H54 (cell line): Measurements from ENCODE around the gene SCN5A.
A peak's percentile ranks its signal among the peaks of the same experiment; 100 is the strongest.

ENCODE experiments used
- DNase-seq: peaks from one replicate; pipeline ENCODE4 v3.0.0; 2011; ENCODE audit warnings: low spot score, mixed read lengths; ENCODE audit not compliant: insufficient read length
- FAIRE-seq: peaks from 3 replicates; lab custom pipeline; 2011; peaks lifted over from hg19 to GRCh38; lab: Jason Lieb, UNC
- POLR2A ChIP-seq: IDR thresholded peaks from 2 replicates; pipeline ENCODE4 v1.6.1; 2011; ENCODE audit warnings: low read depth, mild to moderate bottlenecking, low read length

The SCN5A gene

DNA sequence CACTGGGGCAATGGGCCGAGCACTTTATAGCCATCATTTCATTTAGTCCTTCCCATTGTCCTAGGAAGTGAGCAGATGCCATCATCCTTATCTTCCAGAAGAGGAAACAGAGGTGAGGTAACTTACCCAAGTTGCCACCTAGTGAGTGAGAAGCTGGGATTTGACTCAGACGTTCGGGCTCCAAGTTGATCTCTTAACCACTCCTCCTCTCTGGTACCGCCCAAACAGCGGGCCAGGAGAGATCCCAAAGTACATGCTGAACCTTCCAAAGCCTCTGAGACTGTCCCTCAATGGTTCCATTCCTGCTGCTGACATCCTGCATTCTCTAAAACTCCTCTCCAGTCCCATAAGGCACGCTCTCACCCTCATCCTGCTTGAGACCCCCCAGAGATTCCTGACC is 97.1 kb downstream of the SCN5A start:
- TF ChIP-seq POLR2A, result no peak
- FAIRE-seq (no peak), DNase-seq (no peak)

DNA sequence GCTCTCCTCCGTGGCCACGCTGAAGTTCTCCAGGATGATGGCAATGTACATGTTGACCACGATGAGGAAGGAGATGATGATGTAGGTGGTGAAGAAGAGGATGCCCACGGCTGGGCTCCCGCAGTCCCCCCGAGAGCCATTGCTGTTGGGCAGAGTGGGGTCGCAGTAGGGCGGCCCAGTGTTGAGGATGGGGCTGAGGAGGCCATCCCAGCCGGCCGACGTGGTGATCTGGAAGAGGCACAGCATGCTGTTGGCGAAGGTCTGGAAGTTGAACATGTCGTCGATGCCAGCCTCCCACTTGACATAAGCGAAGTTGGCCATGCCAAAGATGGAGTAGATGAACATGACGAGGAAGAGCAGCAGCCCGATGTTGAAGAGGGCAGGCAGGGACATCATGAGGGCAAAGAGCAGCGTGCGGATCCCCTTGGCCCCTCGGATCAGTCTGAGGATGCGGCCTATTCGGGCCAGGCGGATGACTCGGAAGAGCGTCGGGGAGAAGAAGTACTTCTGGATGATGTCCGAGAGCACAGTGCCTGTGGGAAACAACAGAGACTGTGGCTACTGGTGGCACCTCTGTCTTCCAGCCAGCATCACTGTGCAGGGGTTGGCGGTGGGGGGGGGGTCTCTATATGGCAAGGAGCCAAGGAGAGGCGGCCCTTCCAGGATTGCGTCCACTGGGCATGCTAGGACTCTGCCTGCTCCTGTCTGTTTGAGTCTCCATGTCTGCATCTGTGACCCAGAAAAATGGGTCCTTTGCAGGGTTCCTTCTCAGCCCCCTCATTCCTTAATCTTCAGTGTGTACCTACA is 98.3 kb downstream of the SCN5A start:
- FAIRE-seq, result no peak
- TF ChIP-seq POLR2A, result no peak
- no peak for DNase-seq

- TF ChIP-seq POLR2A, result no peak
- no peak for DNase-seq
- FAIRE-seq, result no peak
Observed at GRCh38 chr3:38549957-38550840, 99.3 kb downstream of the SCN5A start.

DNA sequence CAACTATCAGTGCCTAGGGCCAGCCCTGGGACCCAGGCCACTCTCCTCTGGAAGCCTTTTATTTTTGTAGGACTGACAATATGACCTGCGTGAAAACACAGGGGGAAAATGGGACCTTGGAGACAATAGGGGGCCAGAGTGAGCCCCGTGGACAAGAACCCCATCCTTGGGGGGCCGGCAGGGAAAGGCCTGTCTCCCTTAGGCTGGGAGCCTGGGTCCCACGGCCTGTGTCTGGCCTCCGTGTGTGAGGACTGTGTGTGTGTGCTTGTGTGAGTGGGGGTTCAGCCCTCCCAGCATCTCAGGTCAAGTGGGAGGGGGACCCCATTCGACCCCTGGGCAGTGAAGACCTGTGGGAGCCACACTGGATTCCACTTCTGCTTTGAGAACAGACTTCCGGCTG is 100.0 kb downstream of the SCN5A start:
- no peak for FAIRE-seq
- TF ChIP-seq POLR2A, result no peak

DNA sequence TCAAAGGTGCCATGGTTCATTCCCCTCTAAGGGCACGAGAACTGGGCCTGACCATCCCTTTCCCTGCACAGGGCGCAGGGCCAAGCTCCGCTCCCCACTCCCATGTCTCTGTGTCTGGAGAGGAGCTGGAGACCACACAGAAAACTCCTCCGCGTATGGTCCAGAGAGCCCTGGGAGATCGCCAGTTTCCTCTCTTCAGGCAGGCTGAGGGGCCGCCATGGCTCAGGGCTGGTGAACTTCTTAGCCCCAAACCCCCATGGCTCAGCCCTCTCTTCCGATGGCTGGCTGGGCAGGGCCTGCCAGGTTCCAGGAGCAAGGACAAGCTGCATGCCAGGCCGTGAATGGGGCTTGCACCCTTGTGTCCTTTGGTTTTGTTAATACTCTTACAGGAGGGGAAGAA is 100.4 kb downstream of the SCN5A start:
- FAIRE-seq, result no peak
- DNase-seq, result no peak
- no peak for TF ChIP-seq POLR2A

More for the DNA sequence above, 100.0 kb downstream of the SCN5A start:
- DNase-seq, result no peak

DNA sequence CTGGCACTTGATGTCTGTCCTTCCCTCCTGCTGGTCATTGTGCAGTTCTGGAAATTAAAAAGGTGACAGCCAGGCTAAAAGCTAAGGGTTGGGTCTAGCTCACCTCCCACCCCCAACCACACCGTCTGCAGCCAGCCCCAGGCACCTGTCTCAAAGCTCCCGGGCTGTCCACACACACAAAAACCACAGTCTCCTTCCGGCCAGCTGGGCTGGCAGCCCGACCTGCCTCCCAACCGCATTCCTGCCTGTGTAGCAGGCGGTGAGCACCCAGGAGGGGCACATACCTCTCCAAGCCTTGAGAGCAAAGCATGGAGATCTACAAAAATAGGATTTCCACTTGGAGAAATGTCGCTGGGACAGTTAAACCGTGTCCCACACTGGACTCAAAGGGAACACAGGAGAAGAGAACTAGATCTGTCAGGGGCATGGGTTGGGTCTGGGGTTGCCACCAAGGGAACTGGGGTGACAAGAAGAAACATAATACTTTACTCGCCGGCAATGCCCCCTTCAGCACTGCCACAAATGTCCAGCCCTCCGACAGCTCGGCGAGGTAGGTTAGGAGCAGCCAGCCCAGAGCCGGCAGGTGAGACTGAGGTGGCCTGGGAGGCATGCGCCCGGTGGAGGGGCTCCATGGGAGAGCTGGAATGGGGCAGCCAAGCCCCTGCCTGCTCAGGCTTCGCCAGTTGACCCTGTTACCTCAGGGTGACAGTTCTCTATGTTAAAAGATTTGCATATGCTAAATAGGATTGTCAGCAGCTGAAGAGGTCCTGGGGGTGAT is 101.1 kb downstream of the SCN5A start:
- FAIRE-seq (no peak), DNase-seq (peak; percentile 50)
- TF ChIP-seq POLR2A, result no peak

GRCh38 chr3:38545983-38546382 is 103.5 kb downstream of the SCN5A start:
- TF ChIP-seq POLR2A, result no peak
- DNase-seq, result no peak
- no peak for FAIRE-seq

DNA sequence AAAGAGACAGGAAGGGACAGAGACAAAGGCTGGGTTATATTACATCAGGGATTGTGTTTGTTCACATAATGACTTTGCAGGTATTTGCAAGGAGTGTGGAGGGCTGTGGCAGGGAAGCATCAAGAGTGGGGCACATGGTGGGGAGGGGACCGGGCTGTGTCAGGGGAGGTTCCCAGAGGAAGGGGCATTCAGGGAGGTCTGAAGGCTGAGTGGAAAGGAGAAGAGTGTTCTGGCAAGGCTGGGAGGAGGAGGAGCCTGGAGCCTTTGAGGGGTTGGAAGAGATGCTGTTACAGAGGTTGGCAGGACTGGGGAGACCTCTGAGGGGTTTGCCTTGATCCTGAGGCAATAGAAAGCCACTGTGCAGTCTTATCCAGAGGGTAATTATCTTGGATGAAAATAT is 103.9 kb downstream of the SCN5A start:
- FAIRE-seq (no peak), DNase-seq (no peak)
- TF ChIP-seq POLR2A, result no peak

GRCh38 chr3:38544926-38545325 is 104.6 kb downstream of the SCN5A start:
- FAIRE-seq (no peak), DNase-seq (no peak)
- TF ChIP-seq POLR2A, result no peak

GRCh38 chr3:38543586-38543985 is 105.9 kb downstream of the SCN5A start:
- no peak for DNase-seq
- no peak for TF ChIP-seq POLR2A
- FAIRE-seq, result no peak

GRCh38 chr3:38542401-38543298 is 106.8 kb downstream of the SCN5A start:
- DNase-seq, result peak; percentile 74
- FAIRE-seq, result no peak
- no peak for TF ChIP-seq POLR2A

GRCh38 chr3:38541806-38542205 is 107.7 kb downstream of the SCN5A start:
- FAIRE-seq, result no peak
- no peak for TF ChIP-seq POLR2A

GRCh38 chr3:38538773-38539353 is 110.6 kb downstream of the SCN5A start:
- DNase-seq, result no peak
- FAIRE-seq, result no peak
- no peak for TF ChIP-seq POLR2A

More at GRCh38 chr3:38541806-38542205, 107.7 kb downstream of the SCN5A start:
- no peak for DNase-seq
